Occipital lobe (tissue), 2 donors: Measurements from ENCODE around the gene SLC25A26. TPM values are rescaled to one million over a fixed set of nuclear protein-coding genes. Genes with fewer than 3 reads are reported as not detected.

Experiments used
- DNase-seq: peaks from one replicate; lab custom pipeline; 2025; lab: John Stamatoyannopoulos, UW
- total RNA-seq: library from RNA; depleted of rRNA; stranded (reverse); fragments of >200 nt; gene quantifications from one replicate; pipeline ENCODE4 v1.2.3, GENCODE V29; 2014

Gene SLC25A26
- total RNA-seq, 1 donor from 2014 or later, result 39.0 TPM

DNA sequence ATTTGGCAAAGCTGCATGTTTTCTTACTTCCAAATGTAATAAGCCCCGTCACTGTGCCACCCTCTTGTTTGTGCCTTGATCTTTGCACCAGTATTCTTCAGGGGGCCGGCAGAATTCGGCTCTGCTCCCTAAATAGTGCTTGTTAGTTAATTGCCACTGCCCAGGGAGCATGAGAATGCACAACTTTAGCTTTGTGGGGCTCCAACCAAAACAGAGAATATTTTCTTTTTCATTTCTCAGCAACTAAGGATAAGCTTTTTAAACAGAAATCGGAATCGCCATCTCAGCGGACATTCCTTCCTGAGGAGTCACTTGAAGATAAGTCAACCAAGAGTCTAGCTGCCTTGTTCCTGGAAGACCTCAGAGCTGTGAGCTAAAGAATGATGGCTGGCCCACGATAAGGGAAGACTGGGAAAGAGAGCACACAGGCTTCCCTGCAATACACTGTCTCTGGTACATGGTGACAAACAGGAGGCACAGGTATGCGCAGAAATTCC is 174.0 kb downstream of the SLC25A26 start:
- no peak for DNase-seq

DNA sequence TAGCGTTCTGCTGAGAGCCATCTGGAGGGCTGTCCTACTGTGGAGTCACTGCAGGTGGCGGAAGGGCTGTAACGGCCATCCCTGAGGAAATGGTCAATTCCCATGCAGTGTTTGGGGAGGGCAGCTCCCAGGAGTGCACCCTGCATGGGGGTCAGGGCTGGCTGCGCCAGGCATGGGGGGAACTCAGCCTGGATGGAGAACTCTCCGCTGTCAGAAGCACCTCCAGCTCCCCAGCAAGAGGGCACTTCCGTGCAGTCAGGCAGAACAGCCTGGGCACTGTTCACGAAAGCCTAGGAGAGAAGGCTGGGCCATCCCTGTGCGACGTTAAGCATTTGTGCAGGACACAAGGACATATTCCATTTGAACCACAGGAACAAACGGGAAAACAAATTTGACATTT is 174.8 kb downstream of the SLC25A26 start:
- no peak for DNase-seq

DNA sequence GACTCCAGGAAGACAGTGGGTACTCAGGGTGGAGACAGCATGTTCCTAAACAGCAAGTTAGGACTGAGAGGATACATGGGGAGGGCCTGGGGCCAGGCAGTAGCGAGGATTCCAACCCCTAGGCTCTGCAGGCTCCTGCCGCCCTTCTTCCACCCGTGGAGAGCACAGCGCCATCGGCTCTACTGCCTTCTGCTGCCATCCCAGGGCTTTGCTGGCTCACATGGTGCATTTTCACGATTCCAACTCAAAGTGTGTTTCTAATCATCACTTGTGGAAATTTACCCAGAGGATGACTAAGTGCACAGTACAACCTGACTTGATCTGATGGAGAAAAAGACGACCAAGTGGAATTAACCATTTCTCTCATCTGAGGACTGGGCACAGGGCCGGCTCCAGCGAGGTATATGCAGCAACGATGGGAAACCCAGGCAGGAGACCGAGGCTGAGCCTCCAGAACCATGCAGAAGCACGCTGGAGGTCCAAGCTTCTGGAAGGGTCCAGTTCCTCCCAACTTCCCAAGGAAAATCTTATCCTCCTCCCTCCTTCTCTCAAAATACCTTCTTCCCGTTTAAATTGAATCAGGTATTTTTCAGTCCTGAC is 175.5 kb downstream of the SLC25A26 start:
- DNase-seq, result no peak

DNA sequence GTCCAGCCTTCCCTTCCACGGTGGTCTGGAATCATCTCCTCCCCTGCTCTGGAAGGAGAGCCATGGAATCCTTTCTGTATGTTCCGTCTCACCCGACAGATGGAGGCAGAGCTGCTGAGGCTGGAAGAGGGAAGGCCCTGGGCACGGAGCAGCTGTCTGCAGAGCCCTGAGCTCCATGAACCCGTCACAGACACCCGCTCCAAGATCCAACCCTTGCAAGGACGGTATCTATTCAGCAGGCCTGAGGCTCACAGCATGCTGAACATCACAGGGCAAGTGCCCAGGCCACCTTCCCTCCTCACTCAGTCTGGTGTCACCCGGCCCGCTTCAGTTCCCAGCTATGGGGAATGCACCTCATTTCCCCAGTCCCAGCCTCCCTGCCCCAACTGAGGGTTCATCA is 176.1 kb downstream of the SLC25A26 start:
- no peak for DNase-seq

DNA sequence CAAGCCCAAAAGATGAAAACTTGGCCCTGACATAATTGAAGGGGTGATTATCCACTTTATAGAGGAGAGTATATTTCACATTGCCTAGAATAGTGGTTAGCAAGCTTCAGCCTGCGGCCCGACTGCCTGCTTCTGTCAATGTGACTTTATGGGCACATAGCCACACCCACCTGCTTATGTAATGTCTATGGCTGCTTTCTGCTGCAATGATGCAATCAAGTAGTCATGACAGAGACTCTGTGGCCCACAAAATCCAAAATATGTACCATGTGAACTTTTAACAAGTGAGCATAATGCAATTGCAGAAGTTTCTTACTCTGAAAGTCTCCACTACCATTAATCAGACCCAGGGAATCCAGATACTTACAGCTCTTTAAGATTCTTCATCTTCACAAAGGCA is 176.9 kb downstream of the SLC25A26 start:
- no peak for DNase-seq

DNA sequence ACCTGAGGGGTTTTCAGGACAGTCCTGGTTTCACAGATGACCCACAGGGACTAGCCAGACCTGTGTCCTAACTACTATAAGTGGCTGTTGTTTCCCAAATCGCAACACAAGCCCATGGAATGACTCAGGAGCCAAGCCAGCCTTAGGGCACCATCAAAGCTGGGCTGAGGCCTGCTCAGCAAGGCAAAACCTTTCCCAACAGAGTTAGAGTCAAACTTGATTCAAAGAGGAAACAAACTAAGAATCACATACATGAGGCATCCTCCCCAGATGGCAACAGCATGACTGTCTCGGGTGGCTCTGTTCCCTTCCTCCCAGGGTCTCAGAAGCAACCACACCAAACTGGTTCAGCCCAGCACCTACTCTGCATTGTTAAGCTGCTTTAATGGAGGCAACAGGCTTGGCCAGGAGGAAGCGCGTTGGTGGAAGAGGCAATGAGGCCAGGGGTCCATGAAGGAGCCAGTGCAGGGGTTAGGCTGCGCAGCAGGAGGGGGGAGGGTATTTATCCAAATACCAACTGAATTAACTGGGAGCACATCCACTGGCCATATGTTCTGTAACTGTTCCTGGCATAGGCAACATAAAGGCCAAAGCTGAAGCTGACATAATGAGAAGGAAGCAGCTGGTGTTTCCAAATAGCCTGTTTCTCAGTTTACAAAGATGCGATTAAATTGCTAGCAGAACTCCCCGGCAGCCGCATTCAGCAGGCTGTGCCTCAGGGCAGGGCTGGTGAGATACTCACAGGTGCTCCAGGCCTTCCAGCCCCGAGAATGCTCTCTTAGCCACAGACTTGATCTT is 177.6 kb downstream of the SLC25A26 start:
- no peak for DNase-seq

DNA sequence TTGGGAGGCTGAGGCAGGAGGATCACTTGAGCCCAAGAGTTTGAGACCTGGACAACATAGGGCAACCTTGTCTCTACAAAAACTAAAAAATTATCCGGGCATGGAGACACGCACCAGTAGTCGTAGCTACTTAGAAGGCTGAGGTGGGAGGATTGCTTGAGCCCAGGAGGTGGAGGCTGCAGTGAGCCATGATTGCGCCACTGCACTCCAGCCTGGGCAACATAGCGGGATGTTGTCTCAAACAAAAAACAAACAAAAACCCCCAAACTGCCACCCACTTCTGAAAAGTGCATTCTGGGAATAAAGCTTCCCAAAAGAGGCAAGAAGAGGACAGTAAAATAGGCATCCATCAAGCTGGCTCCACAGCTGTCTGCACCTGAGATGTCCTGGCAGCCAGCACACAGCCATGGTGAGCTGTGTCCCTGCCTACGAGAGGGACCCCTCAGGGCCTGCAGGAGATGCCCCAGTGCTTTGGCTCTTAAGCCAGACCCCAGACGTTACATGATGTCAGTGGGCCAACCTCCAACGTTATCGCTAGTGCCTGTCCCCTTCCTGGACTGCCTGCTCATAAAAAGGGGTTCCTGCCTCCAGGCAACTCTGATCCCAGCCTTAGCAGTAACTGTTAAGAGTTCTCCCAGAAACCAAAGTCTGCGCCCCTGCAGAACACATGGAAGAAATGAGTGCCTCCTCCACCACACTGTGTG is 178.9 kb downstream of the SLC25A26 start:
- no peak for DNase-seq

DNA sequence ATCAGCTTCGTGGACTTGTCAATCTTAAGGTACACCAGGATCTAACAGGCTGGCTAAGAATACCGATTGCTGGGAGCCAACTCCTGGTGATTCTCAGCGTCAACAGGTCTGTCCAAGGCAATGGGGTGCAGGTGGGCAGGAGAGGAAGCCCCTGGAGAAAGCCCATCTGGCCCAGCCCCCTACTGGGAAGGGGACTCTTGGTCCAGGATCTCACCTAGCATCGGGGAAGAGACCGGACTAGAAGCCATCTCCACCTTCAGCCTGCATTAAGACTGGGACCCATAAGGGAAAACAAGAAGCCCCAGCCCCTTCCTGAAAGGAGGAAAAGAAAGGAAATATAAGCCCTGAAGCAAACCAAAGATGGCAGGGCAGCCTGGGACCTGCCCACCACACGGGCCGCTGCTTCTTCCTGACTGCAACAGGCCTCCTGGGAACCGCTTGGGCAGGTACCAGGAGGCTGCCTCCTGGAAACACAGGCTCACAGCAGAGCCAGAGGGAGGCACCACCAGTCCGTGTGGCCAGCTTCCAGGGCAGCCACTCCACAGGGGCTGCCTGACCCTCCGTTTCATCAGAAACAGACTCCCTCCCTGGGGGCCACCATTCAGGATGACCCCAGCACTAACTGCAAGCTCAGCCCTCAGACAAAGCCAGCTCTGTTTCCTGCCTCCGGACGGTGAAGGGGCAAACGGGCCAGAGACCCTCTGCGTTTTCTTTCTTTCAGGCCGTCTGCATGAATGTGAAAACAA is 179.8 kb downstream of the SLC25A26 start:
- DNase-seq, result no peak

DNA sequence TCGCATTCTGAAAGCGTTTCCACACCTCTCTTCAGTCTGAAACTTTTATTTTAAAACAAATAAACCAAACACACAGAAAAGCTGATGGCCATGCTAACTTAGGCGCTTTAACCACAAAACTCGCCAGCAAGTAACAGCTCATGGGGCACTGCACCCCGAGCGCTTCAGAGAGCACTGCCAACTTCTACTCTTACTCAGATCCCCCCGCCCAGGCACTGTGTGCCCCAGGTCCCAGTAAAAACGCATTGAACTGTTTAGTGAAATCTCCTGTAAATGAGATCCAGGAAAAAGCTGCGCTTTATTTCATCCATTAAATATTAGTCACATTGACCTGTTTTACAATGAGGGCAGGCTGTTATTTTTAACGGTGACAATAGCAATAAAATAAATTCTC is 180.4 kb downstream of the SLC25A26 start:
- no peak for DNase-seq

DNA sequence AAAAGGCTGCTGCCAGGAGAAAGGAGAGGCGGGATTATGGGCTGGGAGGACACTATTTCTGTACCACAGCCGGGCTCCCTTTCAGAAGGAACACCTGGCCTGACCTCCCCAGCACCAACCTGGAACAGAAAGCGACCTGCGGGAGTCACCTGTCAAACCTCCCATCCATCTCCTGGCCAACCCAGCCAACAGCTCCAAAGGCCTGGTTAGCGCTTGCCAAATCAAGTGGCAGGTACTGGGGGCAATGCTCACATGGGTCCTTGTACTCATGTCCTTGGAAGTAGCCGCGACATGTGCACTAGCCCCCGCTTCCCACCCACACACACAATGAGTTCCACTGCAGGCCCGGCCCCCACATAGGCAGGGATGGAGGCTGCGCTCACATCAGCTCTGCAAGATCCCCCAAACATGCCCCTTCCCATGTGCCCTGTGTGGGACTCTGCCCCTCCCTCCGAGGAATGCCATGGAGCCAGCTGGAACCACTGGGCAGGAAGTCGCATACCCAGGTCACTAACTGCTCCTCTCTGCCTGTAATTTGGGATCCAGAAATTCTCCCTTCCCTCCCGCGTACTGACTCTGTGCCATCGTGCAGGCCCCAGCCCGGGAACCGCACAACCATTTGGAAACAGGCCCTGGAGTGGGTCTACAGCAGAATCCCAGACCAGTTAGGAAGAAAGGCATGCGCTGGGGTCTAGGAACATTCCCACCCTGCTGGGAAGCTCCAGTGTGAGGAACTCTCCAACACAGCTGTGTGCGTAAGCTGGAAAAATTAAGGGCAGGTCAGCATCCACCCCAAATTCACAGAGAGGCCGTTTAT is 181.1 kb downstream of the SLC25A26 start:
- DNase-seq, result no peak

DNA sequence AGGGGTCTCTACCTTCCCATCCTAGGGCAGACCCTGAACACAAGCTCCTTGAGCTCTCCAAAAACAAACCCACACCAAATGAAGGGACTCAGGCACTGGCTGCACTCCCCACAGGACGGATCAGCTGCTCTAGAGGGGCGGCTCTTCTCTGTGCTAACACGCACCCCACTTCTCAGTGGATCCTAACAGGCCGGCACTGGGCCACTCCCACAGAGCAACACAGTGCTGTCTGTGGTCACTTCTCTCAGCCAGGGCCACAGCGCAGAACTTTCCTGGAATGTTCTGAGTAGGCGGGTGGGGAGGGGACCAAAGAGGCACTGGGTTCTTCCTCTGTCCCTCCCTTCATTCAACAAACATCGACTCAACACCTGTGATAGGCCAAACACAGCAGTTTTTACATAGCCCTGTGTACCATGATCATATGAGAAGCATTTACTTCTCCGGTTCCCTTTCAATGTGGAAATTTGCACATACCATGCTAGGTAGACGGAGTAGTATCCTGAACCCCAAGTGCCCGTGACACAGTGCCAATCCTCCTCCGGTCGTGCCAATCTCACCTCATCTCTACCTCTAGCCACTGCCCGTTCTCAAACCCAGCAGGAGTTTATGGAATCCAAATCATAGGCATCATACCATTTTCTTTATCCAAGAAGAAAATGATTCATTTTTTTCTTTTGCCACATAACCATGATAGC is 181.9 kb downstream of the SLC25A26 start:
- DNase-seq, result no peak

DNA sequence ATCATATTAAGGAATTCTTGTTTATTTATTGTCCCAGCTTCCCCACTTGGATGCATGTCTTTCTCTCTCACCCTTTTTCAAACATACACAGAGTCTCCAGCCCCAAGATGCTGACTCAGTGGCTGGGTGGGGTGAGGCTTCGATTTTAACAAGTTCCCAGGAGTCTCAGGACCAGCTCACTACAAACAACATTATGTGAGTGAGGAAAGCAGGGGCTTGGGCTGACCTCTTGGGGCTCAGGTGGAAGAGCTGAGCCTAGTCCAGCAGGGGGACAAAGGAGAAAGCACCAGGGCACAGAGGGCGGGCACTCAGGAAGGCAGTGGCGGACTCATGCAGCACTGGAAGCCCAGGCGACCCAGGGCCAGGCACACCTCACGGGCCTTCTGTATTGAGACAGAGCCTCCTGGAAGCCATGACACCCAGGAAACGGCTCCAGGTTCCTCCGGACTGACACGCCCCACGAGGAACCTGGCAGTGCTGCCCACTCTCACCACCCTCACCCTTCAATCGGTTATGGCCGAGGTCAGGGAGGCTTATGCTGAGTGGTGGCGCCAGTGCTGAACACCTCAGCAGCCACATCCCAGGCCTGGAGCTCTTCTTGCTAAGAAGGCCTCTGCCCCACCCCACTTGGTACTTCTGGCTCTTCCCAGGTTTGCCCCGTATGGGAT is 182.7 kb downstream of the SLC25A26 start:
- DNase-seq, result no peak

DNA sequence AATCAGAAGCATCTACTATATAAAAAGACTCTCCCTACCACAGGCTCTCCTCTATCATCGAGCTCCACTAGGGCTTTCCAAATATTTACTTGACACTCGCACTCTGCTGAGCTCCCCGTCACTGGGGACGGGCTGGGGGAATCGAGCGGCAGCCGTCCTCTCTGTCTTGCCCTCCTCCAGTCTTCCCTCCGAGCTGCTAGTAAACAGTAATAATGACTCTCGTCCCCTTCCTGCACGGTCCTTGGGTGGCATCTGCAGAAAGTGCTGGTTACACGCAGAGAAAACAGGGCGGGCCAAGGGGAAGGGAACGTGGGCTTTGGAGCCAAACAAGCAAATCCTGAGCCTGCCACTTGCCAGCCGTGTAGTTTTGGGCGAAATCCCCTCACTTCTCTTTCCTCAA is 183.4 kb downstream of the SLC25A26 start:
- no peak for DNase-seq

DNA sequence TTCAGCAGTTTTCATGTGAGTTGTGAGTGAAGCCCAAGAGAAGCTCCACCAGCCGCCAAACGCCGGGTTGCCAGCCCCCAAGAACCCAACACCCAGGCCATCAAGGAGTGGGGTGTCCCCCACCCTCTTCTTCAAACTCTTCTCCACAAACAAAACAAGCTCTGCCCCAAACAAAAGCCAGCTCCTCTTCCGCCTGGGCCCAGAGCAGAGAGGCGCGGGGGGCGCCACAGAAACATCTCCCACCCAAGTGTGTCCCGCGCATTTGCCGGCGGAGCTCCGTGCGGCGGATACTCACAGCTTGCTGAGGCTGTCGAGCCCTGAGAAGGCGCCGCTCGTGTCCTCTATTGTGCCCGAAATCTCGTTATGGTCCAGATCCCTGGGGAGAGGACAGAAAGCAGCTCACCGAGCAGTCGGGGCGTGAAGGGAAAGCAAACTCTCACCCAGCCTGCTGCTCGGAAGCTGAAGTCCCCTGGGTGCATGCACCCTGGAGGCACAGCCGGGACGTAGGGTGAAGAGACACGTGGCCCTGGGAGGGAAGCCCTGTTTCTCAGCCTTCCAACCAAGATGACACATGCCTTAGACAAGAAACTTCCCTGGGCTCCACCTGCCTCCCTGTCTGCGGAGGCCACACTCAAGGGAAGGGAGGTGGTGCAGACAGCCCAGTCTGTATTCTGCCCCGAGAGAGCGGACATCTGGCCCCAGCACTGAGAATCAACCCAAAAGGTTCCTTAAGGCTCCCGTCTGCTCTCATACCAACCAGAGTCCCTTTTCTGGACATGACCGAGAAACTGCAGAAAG is 184.3 kb downstream of the SLC25A26 start:
- DNase-seq, result no peak

DNA sequence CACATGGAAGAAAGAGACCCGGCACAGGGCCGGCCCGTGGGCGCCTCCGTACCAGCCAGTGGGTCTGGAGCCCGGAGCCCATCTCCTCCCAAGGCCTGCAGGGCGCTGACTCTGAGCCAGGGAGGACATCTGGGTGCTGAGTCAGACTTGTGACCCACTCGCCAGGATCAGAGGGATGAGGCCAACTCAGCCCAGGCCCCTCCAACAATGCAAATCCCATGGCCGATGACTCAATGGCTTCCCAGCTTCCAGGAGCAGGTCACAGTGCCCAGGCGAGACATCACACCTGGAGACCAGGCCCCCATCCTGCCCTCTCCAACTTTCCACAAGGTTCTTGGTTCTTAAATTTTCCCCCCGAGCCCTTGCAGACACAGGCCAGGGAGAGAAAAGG is 184.9 kb downstream of the SLC25A26 start:
- peak; percentile 47 for DNase-seq

DNA sequence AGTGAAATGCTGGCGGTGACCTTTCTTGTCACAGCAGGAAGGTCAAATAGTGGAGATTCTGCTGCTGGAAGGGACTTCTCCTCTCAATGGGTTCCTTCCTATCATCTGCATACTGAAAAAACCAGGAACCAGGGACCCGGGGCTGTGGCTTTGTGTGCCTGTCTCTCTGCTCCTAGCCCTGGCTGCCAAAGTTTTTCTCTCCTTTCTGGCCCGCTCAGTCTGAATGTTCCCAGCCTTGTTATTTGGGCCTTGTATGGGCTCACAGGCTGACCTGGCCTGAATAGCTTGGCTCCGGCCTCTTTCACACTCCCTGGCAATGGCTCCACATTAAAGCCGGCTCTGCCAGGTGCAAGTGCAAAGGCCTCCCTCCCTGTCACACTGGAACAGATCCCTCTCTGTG is 185.4 kb downstream of the SLC25A26 start:
- DNase-seq, result no peak

DNA sequence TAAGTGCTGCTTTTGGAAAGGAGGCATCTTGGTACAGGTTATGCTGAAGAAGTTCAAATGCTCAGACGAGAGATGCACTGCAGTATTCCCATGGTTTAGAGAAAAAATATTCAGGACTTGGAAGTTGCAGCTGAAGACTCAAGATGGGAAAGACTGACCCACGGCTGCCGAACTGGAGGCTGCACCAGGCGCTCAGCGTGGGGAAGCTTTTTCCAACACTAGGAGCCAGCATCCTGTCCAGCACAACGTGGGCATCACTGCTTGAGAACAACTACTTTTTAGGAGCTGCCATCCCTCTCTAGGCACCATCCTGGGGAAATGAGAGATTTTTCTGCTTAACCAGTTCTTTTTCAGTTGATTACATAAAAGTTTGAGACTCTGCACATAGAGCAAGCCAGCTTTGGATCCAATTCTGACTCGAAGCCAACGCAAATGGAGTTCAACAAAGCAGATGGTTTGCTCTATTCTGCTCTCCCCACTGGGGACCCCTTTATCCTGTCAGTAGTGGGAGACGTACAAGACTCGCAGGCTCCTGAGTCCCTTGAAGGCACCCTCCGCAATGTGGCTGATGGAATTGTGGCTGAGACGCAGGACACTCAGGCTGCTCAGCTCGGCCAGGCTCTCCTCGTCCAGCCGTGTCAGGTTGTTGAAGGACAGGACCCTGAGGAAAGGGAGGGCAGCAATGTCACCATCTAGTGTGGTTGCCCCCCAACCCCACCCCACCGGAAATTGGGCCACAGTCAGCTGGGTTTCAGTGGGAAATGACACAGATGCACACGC is 186.2 kb downstream of the SLC25A26 start:
- no peak for DNase-seq

DNA sequence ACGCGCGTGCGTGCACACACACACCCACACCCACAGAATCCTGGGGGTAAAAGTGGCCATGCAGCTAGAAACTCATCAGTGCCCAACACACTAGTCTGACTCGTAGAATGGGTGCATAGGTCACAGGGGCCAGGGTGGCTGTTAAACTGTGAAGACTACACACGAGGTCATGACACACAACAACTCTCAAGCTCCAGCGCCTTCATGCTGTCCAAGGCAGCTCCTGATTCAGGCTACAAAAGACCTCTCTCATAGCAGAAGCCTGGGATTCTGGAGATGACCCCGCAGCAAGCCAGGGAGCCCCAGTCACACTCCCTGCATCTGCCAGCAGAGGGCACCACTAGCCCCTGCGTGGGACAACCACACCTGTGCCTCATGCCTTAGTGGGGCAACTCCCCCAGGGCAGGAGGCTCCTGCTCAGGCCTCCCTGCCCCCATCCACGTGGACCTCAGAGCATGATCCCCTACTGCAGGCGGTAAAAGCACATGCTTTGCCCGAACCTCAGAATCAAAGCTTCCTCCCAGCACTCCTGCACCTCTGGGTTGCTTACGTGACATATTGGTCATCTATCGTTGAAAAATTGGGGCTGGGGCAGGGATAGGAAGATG is 186.9 kb downstream of the SLC25A26 start:
- DNase-seq, result no peak
